Left colon (tissue), 2 donors: ENCODE results near the gene GPR52. TPM values are rescaled to one million over a fixed set of nuclear protein-coding genes. Genes with fewer than 3 reads are reported as not detected.
"Not testable (repeated sequence)": the region's sequence is repeated elsewhere in the genome, so short reads cannot be mapped to it uniquely, and the experiment has no call there.

Source experiments
- ATAC-seq: fragments of 200-7000 bp; cut with Tn5 transposase; one replicate; pipeline ENCODE4 v1.9.1; 2020; ENCODE audit warnings: mild to moderate bottlenecking, moderate library complexity
- DNase-seq, 2 donors: peaks; one replicate each; pipeline ENCODE4 v3.0.0-alpha.2; 2020
- intact Hi-C, 2 donors: fragments of 100-400 bp; cut with DNase I in 1 of 2; cut with micrococcal nuclease in 1 of 2; formaldehyde crosslinking; loops; one replicate each; pipeline versions ENCODE4 v1.11.2 to v1.14.0; 2022; cut with DNase I, micrococcal nuclease
- long read RNA-seq: library from polyadenylated mRNA; unstranded; transcript quantifications from one replicate; pipeline ENCODE4 v2.0.0, GENCODE V29; 2021
- total RNA-seq, 2 donors: library from RNA; stranded (reverse); fragmentation: NEBNext Ultra II Directional; extraction: Animal tissue kit (Norgen Biotek cat#: 25700); gene quantifications; one replicate each; pipeline ENCODE4 v1.2.1, GENCODE V29; 2021
- donor health status: DM: no; HTN: no; CAD: no.
- donor health status: DM: yes; HTN: yes; CAD: no.

GPR52 gene, protein sequence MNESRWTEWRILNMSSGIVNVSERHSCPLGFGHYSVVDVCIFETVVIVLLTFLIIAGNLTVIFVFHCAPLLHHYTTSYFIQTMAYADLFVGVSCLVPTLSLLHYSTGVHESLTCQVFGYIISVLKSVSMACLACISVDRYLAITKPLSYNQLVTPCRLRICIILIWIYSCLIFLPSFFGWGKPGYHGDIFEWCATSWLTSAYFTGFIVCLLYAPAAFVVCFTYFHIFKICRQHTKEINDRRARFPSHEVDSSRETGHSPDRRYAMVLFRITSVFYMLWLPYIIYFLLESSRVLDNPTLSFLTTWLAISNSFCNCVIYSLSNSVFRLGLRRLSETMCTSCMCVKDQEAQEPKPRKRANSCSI
- total RNA-seq = 1 to 10 TPM; 2.0 to 2.6 TPM
- long read RNA-seq = 0 reads

DNA sequence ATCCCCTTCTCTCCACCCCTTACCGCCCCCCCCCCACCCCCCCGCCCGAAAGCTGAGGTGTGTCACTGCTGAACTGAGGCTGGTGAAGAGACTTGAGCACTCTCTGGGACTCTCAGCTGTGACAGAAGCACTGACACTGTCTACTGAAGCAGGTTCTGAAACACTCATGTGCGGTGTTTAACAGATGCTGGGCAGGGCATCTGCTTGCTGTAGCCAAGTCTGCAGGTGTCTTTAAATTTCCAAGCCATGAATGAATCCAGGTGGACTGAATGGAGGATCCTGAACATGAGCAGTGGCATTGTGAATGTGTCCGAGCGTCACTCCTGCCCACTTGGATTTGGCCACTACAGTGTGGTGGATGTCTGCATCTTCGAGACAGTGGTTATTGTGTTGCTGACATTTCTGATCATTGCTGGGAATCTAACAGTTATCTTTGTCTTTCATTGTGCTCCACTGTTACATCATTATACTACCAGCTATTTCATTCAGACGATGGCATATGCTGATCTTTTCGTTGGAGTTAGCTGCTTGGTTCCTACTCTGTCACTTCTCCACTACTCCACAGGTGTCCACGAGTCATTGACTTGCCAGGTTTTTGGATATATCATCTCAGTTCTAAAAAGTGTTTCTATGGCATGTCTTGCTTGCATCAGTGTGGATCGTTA lies at the start of gene GPR52:
Gene GPR52, plus strand, starts transcription at position 99 of the 665 bp plus-strand sequence. Its CDS starts 148 bp downstream, at position 247.
- ATAC-seq = no peak

DNA sequence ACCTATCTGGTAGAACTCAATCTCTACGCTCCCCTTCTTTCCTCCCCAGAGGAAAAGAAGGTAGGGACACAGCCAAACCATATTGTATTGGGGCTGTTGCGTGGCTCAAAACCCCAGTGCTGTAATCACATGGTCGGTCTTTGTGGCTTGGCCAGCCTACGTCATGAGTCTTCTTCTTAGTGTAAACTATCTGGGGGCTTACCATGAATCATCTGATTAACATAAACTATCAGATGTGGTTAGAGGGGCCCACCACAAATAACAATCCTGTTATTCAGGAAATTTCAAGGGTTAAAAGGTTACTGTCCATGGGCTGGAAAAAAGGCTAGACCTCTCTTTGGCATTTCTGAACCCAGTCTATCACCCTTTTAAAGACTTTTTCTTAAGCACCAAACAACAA lies 49.5 kb upstream of the GPR52 start:
- intact Hi-C loops = no loop called here
- no peak for ATAC-seq
- DNase-seq = no peak

More for the DNA sequence above, at the start of gene GPR52:
- intact Hi-C loops = no loop called here
- no peak for DNase-seq

DNA sequence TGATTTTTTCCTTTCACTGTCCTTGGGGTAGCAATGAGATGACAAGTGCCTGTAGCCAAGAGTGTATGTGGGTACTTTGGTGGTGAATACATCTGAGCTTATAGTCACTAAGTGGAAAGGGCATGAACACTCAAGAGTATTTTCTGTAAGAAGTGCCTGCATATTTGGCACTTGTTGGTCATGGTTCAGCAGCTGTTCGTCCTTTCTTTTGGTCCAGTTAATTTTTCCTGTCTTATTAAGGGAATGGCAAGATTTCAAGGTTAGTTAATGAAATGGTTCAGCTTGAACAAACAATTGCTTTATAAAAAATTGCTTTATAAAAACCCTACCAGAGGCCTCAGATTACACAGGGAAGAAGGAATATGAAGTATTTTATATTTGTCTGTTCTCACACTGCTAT lies 48.6 kb upstream of the GPR52 start:
- DNase-seq (no peak), ATAC-seq (no peak)
- intact Hi-C loops = no loop called here

DNA sequence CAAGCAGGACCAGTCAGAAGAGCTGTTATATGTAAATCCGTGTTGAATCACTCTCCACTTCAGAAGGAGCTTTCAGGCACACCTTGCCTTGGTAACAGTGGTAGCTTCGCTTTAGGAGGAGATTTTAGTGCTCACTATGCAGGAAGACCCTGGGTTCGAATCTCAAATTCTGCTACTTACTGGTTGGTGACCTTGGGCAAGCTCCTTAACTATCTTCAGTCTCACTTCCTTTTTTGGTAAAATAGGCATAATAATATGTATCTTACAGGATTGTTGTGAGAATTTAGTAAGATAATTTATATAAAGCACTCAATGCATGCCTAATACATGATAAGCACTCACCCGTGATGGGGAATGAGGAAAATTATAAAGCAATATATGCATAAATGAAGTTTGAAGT lies 46.7 kb upstream of the GPR52 start:
- no peak for ATAC-seq
- DNase-seq = no peak
- intact Hi-C loops = no loop called here

DNA sequence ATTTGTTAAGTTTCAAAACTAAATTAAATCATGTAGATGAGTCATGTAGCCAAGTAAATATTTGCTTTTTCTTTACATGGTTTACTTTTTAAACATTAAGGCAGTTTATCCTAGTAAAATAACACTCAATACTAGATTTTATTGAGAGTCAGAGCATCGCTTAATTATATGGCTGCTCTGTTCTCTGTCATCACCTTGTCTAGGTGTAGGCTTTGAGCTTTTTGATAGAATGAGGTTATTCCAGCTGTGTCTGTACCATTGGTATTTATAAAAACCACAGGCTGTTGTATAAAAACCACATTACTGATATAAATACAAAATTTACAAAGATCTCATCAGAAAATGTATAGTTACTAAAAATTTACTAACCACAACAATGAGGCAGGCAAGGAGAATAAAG lies 42.5 kb upstream of the GPR52 start:
- intact Hi-C loops = no loop called here
- ATAC-seq (no peak), DNase-seq (no peak)

DNA sequence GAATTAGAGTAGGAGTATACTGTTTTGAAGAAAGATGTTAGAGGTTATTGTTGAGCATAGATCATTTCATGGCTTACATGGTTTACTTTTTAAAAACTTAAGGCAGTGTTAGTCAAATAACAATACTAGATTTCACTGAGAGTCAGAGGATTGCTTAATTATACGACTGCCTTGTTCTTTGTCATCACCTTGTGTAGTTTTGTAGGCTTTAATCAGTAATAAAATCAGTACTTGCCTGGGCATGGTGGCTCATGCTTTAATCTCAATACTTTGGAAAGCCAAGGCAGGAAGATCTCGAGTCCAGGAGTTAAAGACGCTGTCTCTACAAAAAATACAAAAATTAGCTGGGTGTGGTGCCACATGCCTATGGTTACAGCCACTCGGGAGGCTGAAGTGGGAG lies 41.3 kb upstream of the GPR52 start:
- no peak for DNase-seq
- no peak for ATAC-seq
- intact Hi-C loops = no loop called here

DNA sequence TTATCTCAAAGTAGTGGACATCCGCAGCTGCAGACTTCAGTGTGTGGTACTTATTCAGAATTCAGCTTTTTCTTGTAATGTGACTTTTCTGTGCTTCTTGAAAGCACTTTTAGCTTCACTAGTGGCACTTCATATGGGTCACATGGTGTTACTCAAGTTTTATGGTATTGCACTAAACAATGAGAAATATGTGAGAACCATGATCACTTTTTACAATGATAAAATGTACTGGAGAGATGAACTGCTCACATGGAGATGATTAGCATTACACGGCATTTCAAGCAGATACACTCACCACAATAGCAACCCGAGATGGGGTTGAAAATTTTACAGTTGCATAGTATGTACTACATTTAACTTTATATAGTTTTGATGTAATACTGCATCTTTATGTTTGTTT lies 40.1 kb upstream of the GPR52 start:
- ATAC-seq (no peak), DNase-seq (no peak)
- intact Hi-C loops = no loop called here

DNA sequence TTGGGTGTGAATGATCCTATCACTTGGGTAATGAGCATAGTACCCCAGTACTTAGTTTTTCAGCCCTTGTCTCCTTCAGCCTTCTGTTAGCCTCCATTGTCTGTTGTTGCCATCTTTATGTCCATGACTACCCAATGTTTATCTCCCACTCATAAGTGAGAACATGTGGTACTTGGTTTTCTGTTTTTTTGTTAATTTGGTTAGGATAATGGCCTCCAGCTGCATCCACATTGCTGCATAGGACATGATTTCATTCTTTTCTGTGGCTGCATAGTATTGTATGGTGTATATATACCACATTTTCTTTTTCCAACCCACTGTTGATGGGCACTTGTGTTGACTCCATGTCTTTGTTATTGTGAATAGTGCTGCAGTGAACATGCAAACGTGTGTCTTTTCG lies 39.6 kb upstream of the GPR52 start:
- no peak for ATAC-seq
- DNase-seq = no peak
- intact Hi-C loops = no loop called here

DNA sequence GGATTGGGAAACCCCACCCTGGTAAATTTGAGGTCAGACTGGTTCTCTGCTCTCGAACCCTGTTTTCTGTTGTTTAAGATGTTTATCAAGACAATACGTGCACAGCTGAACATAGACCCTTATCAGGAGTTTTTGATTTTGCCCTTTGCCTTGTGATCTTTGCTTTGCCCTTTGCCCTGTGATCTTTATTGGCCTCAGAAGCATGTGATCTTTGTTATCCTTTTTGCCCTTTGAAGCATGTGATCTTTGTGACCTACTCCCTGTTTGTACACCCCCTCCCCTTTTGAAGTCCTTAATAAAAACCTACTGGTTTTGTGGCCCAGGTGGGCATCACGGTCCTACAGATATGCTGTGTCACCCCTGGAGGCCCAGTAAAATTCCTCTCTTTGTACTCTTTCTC lies 38.0 kb upstream of the GPR52 start:
- DNase-seq, intact Hi-C loops, ATAC-seq: not testable (repeated sequence)

DNA sequence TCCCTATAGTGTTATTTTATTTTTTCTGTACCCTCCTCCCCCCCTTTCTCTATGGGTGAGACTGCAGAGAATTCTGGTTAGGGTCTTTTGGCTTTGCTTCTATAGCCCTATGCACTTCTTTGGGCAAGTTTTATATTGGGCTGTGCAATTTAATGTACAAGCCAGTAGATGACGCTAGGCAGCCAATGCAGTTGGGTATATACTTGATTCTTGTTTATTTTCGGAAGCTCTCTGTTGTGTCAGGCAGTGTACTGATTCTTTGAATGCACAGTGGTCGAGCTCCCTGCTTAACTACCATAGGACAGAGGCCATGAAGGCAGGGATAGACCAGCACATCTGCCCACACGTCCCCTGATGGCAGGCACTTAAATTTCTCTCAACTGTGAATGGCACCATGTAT lies 34.1 kb upstream of the GPR52 start:
- DNase-seq (no peak), ATAC-seq (no peak)
- intact Hi-C loops = no loop called here

DNA sequence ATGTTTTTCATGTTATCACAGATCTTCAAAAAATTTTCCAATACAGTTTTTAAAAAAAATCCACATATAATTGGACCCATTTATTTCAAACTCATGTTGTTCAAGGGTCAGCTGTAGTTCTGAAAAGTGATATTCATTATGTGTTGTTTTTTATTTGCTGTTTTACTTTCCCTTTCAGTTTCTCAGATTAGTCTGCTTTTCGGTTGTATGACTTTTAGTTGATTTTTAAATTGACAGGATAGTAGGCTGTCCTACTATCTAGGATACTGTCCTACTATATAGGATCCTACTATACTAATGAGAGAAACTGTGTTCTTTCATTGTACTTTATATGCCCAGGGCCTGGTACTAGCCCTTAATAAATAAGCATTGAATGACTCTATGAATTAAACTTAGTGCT lies 33.6 kb upstream of the GPR52 start:
- no peak for DNase-seq
- no peak for ATAC-seq
- intact Hi-C loops = no loop called here

DNA sequence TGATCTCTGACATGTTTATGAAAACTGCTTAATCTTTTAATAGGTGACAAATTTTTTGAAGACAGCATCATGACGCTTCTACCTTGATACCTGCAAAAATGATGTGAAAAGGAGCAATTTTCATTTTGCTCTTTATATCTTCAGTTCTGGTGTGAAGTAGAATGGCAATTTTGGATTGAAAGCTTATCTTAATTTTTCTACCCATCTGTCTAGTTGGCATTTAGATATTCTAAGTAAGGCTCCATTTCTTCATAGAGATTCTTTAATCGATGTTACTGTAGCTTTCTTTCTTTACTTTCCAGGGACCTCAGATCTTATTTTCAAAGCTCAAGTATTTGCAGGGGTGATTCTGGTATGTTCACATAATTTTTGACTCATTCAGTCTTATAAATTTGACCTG lies 32.3 kb upstream of the GPR52 start:
- DNase-seq (no peak), ATAC-seq (no peak)
- intact Hi-C loops = no loop called here

DNA sequence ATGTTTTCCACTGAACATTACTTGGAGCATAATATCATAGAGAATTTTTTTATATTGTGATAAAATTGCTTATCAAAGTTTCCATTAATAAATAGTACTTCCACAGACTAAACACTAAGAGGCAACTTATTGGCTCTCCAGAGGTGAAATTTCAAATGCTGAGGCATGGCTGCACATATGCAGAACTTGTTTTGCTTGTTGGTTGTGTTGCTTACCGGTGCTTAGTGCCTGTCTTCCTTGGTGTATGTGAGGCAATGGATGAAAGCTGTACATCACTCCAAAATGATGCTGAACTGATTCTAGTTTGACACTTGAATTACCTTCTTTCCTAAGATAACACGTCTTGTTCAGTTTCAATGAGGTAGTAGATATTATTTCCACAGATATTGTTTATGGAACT lies 29.8 kb upstream of the GPR52 start:
- no peak for ATAC-seq
- intact Hi-C loops = no loop called here
- DNase-seq = no peak

DNA sequence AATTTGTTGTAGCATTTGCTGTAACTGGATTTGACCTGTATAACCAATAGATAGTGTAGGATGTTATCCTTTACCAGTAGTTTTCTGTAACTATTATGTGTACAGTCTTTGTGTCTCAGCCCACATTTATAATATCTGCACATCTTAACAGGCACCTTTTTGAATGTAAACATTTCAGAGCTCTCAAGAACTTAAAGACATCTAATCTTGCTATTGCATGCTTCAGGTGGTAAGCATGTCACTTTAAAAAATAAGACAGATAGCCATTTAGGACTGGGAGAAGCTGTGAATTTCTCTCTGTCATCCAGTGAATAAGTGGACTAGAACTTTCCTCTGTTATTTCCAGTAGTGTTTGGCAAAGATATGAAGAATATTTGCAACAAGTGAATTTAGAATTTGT lies 22.6 kb upstream of the GPR52 start:
- DNase-seq (no peak), ATAC-seq (no peak)
- intact Hi-C loops = no loop called here

DNA sequence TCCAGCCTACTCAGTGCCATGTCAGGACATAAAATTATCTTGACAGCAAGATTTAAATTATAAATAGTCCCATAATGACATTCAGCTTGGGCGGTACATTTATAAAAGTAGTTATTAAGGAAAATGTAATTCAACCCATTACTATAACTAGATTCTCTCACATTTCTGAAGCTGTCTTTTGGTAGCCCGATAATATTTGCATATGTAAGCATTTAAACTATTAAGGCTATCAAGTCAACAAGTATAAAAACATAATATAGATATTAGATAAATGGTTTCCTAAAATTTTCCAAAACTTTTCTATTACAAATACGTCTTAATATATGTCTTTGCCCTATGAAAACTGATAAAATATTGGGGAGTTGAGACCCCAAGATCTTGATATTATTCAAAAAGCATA lies 21.6 kb upstream of the GPR52 start:
- DNase-seq = no peak
- ATAC-seq = no peak
- intact Hi-C loops = no loop called here

DNA sequence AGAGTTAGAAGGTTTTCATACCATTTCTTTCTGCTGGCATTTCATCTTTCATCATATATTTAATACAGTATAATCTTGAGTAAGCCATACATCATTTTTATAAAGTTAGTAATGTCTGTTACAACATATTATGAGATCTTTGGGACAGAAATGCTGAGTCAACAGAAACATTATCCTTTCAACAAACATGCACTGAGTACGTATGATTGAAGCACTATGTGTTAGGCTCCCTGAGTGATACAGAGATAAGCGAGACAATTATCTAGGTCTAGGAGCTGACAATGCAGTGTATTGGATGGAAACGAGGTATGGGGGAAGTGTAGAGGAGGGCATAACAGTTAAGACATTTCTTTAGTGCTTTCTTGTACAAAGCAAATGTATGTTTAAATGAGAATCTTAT lies 19.7 kb upstream of the GPR52 start:
- ATAC-seq (no peak), DNase-seq (no peak)
- intact Hi-C loops = no loop called here

DNA sequence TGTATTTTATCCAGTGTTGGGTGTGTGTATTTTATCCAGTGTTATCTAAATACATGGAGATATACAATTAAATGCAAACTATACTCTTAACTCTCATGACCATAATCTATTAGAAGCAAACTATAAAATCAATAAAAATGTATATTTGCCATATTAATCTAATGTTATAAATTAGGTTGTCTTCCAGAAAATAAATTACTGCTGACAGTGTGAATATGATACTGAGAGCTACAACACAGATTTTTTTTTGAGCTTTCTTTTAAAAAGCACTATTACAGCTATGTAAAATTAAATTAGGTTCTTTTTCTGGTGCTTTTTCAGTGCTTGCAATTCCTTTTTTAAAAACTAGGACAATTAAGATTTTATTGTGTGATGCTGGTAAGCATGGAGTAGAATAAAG lies 19.0 kb upstream of the GPR52 start:
- ATAC-seq (no peak), DNase-seq (no peak)
- intact Hi-C loops = no loop called here

DNA sequence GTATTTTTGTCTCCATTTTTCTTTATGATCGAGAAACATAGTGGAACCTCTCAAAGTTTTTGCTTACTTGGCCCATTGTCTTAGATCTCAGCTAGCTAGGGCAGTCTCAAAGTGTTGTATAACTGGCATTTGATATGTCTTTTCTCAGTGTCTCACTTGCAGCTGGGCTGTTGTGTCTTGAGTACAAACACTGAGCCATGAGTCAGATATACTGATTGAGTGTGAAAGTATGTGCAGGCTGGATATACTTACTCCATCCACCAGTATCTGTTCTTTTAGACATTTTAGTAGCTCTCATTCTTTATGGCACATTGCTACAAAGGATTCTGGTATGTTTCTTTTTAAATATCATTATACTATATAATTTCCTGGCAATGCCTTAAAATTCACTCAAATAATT lies 14.3 kb upstream of the GPR52 start:
- DNase-seq (no peak), ATAC-seq (no peak)
- intact Hi-C loops = no loop called here

DNA sequence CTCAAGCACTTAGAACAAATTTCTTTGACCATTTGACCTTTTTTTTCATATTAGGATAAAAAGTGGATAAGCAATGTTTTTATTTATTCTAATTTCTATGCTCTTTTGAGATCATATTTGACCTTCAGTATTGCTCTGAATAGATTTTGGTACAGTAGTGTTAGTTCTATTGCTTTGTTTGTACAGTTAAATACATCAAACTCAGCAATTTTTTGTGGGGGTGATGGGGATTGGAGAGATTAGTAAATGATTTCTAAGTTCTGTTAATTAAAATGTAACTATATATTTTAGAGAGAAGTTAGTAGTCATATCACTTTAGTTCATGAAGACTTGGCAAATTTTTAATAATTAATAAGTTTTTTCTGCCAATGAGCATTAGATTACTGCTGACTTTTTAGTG lies 2.4 kb upstream of the GPR52 start:
- intact Hi-C loops = no loop called here
- DNase-seq (no peak), ATAC-seq (no peak)

DNA sequence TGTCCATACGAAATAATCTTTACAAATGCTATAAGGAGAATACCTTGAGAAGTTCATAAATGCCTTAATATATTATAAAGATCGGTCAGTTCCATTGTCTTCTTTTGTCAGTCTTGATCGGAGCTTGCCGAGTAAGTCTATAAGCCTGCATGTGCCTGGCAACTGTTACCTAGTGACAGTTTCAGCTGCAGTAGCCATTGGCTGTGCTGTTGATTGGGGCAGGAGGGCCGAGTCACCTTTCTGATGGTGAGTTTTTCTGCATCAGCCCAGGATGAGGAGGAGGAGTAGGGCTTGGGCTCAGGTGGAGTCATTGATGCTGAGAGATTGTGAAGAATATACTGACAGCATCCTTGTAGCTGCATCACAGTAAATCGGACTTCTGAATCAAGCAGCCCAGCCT lies 1.9 kb upstream of the GPR52 start:
- intact Hi-C loops = no loop called here
- DNase-seq (no peak), ATAC-seq (no peak)

DNA sequence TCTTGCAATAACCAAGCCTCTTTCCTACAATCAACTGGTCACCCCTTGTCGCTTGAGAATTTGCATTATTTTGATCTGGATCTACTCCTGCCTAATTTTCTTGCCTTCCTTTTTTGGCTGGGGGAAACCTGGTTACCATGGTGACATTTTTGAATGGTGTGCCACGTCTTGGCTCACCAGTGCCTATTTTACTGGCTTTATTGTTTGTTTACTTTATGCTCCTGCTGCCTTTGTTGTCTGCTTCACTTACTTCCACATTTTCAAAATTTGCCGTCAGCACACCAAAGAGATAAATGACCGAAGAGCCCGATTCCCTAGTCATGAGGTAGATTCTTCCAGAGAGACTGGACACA lies 743 bp downstream of the GPR52 start:
- DNase-seq (no peak), ATAC-seq (no peak)
- intact Hi-C loops = no loop called here
